ENCODE data around the gene CEBPB.

- TF ChIP-seq, protein P1, sequence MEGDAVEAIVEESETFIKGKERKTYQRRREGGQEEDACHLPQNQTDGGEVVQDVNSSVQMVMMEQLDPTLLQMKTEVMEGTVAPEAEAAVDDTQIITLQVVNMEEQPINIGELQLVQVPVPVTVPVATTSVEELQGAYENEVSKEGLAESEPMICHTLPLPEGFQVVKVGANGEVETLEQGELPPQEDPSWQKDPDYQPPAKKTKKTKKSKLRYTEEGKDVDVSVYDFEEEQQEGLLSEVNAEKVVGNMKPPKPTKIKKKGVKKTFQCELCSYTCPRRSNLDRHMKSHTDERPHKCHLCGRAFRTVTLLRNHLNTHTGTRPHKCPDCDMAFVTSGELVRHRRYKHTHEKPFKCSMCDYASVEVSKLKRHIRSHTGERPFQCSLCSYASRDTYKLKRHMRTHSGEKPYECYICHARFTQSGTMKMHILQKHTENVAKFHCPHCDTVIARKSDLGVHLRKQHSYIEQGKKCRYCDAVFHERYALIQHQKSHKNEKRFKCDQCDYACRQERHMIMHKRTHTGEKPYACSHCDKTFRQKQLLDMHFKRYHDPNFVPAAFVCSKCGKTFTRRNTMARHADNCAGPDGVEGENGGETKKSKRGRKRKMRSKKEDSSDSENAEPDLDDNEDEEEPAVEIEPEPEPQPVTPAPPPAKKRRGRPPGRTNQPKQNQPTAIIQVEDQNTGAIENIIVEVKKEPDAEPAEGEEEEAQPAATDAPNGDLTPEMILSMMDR (conservative IDR thresholded peaks at IDR 0.05), result no peak
- TF ChIP-seq ZFX (IDR thresholded peaks at IDR 0.05), result peak; percentile 84; the same call in 1 of the 2 replicates
These were observed 36.9 kb upstream of the CEBPB start, which contains the start of gene PEDS1 for GRCh38 chr20:50153500-50154377.
